ENCODE results near the gene LSG1.
"Not testable (repeated sequence)": the region's sequence is repeated elsewhere in the genome, so short reads cannot be mapped to it uniquely, and the experiment has no call there.

The LSG1 gene

GRCh38 chr3:194654443-194654842 is 17.5 kb downstream of the LSG1 start:
- DNase-seq, result no peak

GRCh38 chr3:194647747-194648146 is 24.2 kb downstream of the LSG1 start:
- no peak for DNase-seq

- no peak for DNase-seq
Measured at GRCh38 chr3:194642769-194643168, 29.2 kb downstream of the LSG1 start.

GRCh38 chr3:194640829-194641228 is 31.2 kb downstream of the LSG1 start:
- peak; percentile 28 for DNase-seq

GRCh38 chr3:194638991-194639605 is 32.9 kb downstream of the LSG1 start:
- no peak for DNase-seq

- no peak for DNase-seq
Measured at GRCh38 chr3:194637541-194638400, 34.2 kb downstream of the LSG1 start.

- no peak for DNase-seq
Measured at GRCh38 chr3:194637066-194637465, 34.9 kb downstream of the LSG1 start.

- peak; percentile 43 for DNase-seq
Measured at GRCh38 chr3:194633349-194634004, 38.5 kb downstream of the LSG1 start, which contains the start of gene TMEM44. TMEM44 (minus strand) TSS chr3:194633419; CDS start chr3:194633215, 204 bp downstream.

GRCh38 chr3:194632809-194633348 is 39.1 kb downstream of the LSG1 start:
- DNase-seq, result no peak

- no peak for DNase-seq
Measured at GRCh38 chr3:194632226-194632808, 39.7 kb downstream of the LSG1 start.

GRCh38 chr3:194631696-194632095 is 40.3 kb downstream of the LSG1 start:
- DNase-seq, result no peak

GRCh38 chr3:194630681-194631080 is 41.3 kb downstream of the LSG1 start:
- DNase-seq, result not testable (repeated sequence)

- DNase-seq, result no peak
Measured at GRCh38 chr3:194624956-194625355, 47.0 kb downstream of the LSG1 start.

GRCh38 chr3:194623449-194624290 is 48.3 kb downstream of the LSG1 start:
- no peak for DNase-seq

GRCh38 chr3:194622621-194623340 is 49.2 kb downstream of the LSG1 start:
- DNase-seq, result no peak

- DNase-seq, result no peak
Measured at GRCh38 chr3:194621947-194622346, 50.0 kb downstream of the LSG1 start.

GRCh38 chr3:194620196-194620595 is 51.8 kb downstream of the LSG1 start:
- no peak for DNase-seq

- DNase-seq, result no peak
Measured at GRCh38 chr3:194619741-194620140, 52.2 kb downstream of the LSG1 start.

- no peak for DNase-seq
Measured at GRCh38 chr3:194618858-194619608, 53.0 kb downstream of the LSG1 start.

- no peak for DNase-seq
Measured at GRCh38 chr3:194617827-194618226, 54.2 kb downstream of the LSG1 start.
